CD4-positive, alpha-beta T cell treated with Interleukin-17A for 4 hours (primary cell): Measurements from ENCODE around the gene CELSR1.
"Not testable (repeated sequence)": the region's sequence is repeated elsewhere in the genome, so short reads cannot be mapped to it uniquely, and the experiment has no call there.

Source experiments
- DNase-seq: peaks from one replicate; pipeline ENCODE4 v3.0.0-alpha.2; 2020; ENCODE audit warnings: mixed read lengths

CELSR1 gene

DNA sequence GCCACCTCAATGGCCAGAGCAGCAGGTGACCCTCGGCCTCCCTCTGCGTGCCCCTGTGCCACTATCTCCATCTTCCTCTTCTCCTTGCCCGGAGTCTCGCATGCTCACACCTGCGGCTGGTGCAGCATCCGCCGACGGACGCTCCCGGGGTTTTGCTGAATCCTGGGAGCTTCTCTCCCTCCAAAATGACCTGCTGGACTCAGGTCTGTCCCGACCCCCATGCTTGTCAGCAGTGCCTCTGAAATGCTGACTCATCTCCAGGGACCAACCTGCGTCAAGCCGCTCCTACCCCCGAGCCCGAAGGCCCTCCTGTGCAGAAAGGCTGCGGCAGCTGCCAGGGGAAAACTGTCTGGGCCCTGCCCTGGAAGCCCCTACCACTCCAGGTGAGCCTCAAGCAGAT lies 58.4 kb downstream of the CELSR1 start:
- DNase-seq: no peak

DNA sequence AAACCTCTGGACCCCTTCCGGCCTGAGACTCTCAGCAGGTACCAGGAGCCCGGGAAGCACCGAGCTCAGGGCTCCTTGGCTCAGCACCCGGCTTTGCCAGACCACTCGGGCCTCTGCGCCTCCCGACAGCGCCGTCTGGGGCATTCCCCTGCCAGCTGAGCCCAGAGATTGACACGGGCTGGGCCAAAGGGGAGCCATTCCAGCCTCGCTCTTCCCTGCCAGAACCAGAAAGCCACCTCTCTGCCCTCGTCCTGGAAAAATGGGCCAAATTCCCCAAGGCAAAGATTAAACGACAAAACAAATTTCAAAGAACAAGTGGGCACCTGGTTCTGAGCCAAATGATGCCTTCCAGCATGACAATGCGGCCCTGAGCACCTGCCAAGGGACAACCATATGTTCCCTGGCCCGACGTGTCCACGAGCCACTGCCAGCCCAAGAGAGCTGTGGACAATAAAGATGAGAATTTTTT lies 59.3 kb downstream of the CELSR1 start:
- no peak for DNase-seq

DNA sequence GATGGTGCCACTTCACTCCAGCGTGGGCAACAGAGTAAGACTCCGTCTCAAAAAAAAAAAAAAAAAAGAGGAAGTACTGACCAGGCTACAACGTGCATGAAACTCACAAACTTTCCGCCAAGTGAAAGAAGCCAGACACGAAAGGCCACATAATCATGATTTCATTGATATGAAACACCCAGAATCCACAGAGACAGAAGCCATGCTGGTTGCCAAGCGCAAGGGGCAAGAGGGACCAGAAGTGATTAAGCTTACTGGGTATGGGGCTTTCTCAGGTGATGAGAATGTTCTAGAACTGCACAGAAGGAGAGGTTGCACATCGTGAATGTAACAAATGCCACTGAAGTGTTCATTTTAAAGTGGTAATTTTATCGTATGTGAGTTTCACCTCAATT lies 60.9 kb downstream of the CELSR1 start:
- no peak for DNase-seq

DNA sequence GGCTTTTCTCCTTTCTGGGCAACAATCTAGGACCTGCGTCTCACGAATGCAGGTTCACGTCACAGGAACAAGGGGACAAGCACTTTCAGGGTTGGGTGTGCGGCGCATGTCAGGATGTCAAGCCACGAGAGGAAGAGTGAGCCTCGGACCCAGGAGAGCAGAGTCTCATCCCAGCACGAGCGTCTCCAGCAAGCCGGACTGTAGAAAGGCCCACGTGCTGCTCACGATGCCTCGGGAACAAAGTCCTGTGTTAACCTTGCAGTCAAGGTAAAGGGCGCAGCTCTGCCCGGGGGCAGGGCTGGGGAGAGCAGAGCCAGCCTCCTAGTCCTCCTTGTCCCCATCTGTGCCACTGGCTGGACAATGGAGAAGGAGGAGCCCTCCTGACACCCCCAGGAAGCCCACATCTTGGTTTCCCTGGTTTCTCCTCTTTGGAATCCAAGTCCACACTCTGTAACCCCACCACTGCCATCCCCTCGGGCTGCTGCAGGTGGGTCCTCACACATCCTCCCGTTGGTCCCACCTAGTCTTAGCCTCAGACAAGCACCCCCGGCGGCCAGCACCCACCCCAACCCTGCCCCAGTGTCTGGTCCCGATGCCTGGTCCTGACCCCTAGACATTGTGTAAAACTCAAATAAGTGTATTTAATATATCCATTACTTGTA lies 63.4 kb downstream of the CELSR1 start:
- DNase-seq: no peak

DNA sequence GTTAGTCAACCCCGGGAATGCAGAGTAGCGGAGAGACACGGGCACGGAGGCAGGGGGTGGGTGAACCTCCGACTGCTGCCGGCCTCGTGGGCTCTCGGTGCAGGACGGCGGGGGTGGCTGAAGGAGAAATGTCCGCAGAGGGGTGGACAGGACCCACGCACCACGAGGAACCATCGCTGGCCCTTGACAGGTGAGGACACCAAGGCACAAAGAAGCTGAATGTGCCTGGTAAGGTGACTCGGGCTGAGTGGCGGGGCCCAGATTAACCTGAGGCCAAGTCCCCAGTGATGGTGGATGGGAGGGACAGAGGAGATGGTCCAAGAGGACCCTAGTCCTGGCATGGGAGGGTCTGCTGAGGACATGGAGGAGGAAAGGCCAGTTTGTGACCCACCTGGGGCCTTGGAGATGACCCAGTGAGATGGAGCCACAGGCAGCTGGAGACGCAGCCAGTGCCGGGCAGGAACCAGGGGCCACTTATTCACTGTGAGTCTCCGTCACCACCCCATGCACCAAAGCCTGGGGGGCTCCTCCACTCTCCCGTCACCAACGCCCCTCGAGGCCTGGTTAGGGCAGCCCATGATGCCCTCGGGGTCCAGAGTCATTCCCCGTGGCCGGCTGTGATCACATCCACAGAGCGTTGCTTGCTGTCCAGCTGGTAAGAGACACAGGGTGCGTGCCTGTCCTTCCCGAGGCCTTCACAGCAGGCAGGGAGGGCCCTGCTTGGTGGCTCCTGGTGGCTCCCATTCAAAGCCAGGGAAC lies 64.2 kb downstream of the CELSR1 start:
- DNase-seq: no peak

DNA sequence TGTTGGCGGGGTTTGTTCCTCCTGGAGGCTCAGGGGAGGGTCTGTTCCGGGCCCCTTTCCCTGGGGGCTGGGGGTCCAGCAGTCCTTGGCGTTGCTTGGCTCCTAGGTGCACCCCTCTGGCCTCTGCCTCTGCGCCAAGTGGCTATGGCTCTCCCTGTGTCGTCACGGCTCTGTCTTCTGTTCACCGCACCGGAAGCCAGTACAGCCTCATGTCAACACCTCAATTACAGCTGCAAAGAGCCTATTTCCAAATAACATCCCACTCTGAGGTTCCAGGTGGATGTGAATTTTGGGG lies 64.8 kb downstream of the CELSR1 start:
- no peak for DNase-seq

DNA sequence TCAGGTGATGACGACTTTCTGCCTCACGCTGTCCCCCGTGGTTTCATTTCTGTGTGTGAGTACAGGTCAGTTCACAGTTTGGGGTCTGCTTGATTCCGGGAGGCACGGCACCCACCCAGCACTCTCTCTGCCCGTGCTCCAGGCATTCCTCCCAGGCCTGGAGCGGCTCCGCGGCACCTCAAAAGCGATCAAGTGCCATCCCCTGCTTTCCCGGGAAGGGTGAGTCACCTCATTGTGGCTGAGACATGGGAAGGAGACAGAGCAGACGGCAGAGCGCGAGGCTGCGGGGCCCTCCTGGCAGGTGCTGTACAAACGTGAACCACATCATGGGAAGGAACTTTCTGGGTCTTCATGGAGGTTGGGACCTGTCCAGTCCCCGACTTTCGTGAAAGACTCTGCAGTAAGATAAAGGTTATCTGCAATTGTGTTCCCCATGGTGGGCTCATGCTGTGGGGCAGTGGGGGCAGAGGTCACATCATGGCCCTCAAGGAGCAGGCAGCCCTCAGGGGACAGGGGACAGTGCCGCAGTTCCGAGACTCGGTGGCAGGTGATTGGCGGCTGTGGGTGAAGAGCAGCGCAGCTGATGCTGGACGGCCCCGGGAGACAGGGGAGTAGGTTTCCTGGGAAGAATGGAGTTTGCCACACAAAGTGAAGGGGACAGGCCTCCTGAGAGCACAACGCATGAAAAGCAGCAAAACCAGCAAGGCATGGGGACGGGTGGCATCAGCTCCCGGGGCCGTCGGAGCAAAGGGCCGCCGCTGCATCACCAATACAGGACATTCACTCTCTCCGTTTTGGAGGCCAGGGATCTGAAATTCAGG lies 65.3 kb downstream of the CELSR1 start:
- no peak for DNase-seq

DNA sequence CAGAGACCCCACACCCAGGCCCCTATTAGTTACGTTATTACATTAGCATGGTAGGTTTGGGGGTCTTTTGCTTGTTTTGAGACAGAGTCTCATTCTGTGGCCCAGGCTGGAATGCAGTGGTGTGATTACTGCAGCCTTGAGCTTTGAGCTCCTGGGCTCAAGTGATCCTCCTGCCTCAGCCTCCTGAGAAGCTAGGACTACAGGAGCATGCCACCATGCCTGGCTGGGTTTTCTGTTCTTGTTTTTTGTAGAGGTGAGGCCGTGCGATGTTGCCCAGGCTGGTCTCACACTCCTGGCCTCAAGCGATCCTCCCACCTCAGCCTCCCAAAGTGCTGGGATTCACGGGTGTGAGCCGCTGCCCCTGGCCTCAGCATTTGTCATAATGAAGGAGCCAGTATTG lies 66.1 kb downstream of the CELSR1 start:
- DNase-seq: not testable (repeated sequence)

DNA sequence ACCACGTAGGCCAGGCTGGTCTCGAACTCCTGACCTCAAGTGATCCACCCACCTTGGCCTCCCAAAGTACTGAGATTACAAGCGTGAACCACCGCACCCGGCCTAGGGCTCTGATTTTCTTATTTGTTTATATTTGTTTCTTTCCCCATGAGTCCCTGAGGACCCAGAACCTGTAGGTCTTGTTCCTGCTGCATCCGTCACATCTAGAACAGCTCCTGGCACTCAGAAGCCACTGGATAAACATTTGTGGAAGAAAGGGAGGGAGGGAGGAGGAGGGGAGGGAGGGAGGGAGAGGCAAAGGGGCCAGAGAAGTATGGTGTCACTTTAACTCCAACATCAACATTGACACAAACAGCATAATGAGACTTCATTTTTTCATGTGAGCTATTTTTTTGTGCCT lies 67.7 kb downstream of the CELSR1 start:
- no peak for DNase-seq

DNA sequence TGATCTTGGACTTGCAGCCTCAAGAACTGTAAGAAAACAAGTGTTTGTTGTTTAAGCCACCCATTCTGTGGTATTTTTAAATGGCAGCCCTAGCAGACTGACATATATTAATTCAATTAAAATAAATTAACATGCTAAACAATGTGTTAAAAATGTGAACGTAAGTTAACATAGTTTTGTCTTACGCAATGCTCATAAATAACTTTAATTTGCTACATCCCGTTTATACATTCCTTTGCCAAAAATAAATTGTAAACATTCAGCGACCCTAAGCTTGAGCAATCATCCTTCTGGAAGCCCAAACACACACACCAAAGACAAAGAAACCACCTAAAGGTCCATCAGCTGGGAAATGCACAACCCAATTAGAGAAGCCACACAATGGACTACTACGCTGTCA lies 70.4 kb downstream of the CELSR1 start:
- no peak for DNase-seq

DNA sequence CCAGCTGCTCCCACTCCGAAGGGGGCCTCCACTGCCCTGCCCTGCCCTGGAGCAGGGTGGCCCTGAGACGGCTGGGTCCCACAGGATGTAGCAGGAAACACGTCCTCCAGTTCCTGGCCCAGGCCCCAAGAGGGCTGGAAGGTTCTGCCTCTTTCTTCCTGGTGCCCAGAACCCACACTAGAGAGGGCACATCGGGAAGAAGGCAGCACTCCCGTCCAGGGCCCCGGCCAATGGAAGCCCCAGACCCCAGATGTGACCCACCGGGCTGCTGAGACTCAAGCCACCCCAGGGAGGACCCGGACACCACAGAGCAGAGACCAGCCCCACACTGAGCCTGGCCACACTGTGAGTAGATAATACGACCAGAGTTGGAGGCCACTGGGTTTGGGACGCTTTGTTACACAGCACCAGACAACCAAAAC lies 71.2 kb downstream of the CELSR1 start:
- DNase-seq: no peak

DNA sequence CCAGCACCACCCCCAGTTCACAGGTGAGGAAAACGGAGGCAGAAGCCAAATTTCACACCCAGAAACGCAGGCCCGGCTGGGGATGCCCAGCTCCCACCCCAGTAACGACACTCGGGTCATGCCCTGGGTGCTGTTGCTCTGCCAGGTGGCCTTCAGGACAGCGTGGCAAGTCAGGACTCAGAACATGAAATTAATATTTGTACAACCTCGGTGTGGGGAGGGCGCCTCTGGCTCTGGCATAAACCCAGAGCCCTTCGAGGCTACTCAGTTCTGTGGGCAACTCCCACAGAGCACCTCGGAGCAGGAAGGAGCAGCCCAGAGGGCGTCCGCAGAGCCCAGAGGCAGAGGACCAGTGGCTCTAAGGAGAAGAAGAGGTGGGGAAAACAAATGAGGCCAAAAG lies 71.6 kb downstream of the CELSR1 start:
- DNase-seq: no peak

DNA sequence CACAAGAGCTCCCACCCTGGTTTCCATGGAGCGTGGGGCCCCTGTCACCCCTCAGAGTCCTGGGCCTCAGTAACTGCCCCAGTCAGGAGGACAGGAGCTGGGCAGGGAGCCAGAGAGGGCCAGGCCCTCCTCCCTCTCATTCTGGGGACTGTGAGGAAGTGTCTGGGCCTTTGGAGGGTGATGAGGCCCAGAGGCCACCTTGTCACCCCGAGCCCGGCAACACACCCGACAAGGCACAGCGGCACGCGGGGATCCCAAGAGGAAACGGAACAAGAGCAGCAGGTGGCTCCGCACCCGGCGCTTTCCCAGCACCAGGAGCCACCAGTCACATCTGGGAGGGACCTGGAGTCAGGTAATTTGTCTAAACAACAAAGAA lies 72.1 kb downstream of the CELSR1 start:
- DNase-seq: no peak

DNA sequence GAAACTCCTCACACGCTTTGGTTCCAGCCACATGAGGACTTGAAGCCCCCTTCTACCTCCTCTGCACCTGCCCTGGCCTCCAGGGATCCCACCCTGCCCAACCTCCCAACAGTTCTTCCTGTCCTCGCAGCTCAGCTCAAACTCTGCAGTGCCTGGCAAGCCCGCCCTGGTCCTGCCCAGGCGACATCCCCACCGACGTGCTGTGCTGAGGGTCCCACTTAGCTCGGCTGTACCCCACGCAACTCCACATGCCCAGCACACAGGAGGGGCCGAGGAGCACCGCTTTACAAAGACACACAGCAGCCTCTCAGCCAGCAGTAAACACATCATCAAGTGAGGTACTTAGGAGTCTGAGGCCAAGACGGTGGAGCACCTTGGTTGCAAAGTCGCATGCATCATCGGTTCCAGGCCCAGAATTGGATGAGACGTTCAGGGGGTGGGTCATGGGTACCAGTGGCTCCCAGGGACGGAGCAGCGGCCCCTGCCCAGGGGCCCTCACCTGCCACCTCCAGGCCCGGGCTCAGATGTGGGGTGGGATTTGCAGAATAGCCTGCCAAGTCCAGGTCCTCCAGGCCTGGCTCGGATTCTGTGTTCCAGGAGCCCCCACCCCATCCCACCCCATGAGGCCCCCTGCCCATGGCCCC lies 72.6 kb downstream of the CELSR1 start:
- DNase-seq: no peak

DNA sequence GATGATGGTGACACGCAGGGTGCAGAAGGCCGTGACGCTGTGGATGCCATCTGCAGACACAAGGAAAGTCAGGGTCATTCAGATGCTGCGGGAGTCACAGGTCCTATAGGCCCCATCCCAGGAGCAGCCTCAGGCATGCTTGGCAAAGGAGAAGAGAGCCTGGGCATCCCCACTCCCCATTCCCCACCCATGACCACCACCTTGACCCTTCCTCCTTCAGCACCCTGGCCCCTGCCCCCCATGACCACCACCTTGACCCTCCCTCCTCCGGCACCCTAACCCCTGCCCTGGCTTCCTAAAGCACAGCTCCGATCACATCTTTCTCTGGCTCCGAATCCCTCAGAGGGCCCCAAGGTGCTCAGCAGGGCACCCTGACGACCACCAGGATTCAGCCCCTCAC lies 73.1 kb downstream of the CELSR1 start:
- DNase-seq: no peak

DNA sequence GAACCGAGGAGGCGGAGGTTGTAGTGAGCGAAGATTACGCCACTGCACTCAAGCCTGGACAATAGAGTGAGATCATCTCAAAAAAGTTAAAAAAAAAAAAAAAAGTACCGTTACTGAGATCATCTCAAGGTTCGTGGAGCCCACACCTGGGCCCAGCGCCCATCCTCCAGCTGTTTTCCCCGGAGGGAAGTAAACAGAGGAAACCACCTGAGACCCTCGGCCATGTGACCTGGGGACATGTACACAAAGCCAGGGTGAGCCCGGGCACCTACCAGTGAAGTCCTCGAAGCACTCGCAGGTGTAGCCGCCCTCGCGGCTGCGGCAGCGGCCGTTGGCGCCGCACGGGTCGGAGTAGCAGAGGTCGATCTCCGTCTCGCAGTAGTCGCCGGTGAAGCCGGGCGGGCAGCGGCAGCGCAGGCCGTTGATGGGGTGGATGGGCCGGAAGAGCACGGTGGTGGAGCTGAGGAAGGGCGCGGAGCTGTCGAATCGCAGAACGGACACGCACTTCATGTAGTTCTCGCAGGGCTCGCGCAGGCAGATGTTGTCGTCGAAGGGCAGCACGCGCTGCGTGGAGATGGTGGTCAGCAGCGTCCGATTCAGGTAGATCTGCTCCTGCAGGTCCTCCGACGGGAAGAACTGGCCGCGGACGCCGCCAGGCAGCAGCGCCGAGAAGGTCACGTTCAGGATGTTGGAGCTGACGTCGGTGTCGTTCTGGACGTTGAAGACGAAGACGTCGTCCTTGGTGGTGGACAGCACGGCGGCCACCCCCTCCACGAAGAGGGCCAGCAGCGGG lies 73.8 kb downstream of the CELSR1 start:
- DNase-seq: no peak

DNA sequence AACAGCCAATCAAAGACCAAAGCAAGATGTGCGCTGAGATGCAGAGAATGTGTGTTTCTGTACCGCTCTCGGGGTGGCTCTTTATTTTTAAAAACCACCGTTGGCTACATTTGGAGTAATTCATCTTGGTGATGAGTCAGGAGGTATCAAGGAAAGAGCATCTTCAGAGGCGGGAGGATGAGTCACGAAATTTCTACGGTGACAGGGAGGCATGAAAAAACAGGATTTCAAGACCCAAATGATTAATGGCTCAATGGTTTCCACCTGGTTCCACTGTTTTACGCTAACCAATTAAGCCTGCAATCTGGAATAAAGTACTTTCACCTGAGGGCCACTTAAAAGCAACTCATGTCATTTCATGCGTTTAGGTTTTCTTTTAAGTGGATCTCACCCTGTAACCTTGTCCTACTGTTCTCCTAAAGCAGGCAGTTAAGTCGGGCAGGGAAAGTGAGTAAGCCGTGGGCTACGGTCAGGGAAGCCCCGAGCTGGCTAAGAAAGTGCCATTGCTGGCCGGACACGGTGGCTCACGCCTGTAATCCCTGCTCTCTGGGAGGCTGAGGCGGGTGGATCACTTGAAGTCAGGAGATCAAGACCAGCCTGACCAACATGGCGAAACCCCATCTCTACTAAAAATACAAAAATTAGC lies 74.6 kb downstream of the CELSR1 start:
- no peak for DNase-seq

DNA sequence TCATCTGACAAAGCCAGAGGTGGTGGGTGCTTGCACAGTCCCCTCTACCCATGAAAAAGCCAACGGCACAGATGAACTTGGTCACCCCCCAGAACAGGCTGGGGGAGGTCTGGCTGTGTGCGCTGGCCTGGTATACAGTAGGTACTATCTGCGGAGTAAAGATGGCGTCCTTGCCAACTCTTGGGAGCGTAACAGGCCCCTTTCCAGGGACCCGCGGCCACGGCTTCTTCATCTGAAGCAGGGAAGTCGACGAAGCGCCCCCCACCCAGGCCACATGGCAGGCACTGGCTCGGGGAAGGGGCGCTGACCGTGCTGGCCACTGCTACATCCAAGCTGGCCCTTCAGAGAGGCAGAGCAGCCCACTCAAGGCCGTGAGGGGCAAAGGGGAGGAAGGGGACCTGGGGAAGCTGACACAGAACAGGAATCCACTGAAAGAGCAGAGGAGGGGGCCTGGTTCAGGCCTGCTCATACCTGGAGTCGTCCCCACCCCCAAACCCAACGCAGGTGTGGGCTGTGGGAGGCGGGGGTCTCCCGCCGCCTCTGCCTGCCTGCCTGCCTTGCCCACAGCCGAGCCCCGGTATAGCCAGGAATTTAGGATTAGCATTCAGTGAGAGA lies 75.7 kb downstream of the CELSR1 start:
- DNase-seq: no peak

DNA sequence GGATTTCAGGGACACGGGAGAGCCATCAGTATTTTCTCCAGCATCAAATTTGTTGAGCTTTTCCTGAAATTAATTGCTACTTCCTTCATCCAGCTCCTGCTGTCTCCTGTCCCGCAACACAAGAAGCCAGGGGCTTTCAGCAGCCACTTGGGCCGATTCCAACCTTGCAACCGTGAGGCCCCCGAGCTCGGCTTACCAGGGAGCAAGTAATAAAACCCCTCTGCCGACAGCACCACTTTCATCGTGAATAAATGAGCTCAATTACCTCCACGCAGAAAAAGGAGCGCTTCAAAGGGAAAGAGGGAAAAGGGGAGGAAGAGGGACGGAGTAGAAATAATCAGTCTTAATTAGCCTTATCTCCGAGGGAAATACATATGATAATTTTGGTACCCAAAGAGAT lies 76.6 kb downstream of the CELSR1 start:
- no peak for DNase-seq

DNA sequence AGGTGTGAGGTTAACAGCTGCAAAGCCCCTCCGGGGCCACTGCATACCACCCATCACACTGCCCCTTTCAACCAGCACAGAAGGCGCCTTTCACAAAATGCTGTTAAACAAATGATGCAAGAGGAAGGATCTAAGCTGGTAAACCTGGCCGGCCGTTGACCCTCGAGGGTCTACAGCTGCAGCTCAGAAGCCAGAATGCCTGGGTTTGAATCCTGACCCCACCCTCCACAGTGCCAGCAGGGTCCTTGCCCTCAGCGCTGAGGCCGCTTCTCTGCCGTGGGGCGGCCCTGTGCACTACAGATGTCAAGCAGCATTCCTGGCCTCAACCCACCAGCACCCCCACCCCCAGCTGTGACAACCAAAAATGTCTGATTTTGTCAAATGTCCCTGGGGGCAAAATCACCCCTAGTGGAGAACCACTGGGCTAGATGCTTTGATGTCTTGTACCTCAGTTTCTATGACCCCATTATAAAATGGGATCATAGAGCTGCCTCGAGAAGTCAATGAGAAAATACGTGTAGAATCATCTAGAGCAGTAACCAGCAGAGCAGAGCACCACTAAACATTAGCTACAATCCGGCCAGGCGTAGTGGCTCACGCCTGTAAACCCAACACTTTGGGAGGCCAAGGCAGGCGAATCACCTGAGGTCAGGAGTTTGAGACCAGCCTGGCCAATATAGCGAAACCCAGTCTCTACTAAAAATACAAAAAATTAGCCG lies 77.9 kb downstream of the CELSR1 start:
- no peak for DNase-seq

DNA sequence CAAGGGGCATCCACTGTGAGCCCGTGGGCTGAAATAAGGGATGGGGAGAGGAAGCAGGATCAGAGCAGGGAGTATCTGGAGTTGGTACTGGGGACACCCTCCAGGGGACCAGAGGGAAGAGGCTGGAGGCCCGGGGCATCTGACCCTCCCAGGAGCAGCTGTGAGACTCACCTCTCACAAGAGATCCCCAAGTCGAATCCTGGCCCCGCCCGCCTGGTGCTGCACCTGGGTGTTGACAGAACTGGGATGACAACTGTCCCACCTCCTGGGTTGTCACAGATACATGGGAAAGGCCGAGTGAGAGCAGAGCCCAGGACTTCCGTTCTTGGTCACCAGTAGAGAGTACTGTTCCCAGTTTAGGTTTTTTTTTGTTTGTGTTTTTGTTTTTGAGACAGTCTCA lies 78.9 kb downstream of the CELSR1 start:
- no peak for DNase-seq
